GM12891 (cell line): ENCODE measurements around the gene PCDH12.

ENCODE experiments used
- POLR2A ChIP-seq: IDR thresholded peaks from 2 replicates; pipeline ENCODE4 v1.6.1; 2011; ENCODE audit warnings: low read depth, low read length, control low read depth
- POU2F2 ChIP-seq: IDR thresholded peaks from 2 replicates; pipeline ENCODE4 v1.6.1; 2011; ENCODE audit warnings: low read depth, mild to moderate bottlenecking, control low read depth, low read length, moderate library complexity

DNA sequence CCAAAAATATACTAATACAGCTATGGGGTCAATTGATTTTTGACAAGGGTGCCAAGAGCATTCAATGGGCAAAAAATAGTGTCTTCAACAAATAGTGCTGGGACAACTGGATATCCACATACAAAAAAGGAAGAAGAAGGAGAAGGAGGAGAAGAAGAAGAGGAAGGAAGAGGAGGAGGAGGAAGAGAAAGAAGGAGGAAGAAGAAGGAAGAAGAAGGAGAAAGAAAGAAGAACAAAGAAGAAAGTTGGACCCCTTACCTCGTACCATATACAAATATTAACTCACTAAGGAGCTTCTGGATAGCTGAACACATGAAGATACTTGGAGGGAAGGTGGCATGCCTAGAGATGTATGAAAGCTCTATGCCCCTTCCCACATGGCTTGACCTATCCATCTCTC lies 51.5 kb downstream of the PCDH12 start:
- TF ChIP-seq POU2F2 (no peak), POLR2A (no peak)
